ENCODE results near the gene CEL.

The CEL gene

GRCh38 chr9:133050142-133050541, 11.6 kb upstream of the CEL start:
- H3K9ac ChIP-seq (ENCODE audit: low read length) = peak overlapping the region; percentile 11
- H3K4me1 ChIP-seq (ENCODE audit: control insufficient read depth, insufficient read depth, low read length) = peaks cover 15% of the 10 kb centered on the region
- peaks cover 14% of the 10 kb centered on the region for H3K36me3 ChIP-seq (ENCODE audit: control insufficient read depth, insufficient read depth, low read length)
- H3K27me3 ChIP-seq (ENCODE audit: control insufficient read depth, insufficient read depth, low read length) = no peaks in the 10 kb centered on the region
- H3K4me3 ChIP-seq (ENCODE audit: low read length) = no peak overlapping the region
- no peaks in the 10 kb centered on the region for H3K9me3 ChIP-seq (ENCODE audit: control insufficient read depth, low read length)

- no peak overlapping the region for H3K4me3 ChIP-seq (ENCODE audit: low read length)
- no peaks in the 10 kb centered on the region for H3K9me3 ChIP-seq (ENCODE audit: control insufficient read depth, low read length)
- no peak overlapping the region for H3K9ac ChIP-seq (ENCODE audit: low read length)
- H3K27me3 ChIP-seq (ENCODE audit: control insufficient read depth, insufficient read depth, low read length) = no peaks in the 10 kb centered on the region
- peaks cover 20% of the 10 kb centered on the region for H3K36me3 ChIP-seq (ENCODE audit: control insufficient read depth, insufficient read depth, low read length)
- H3K4me1 ChIP-seq (ENCODE audit: control insufficient read depth, insufficient read depth, low read length) = peaks cover 15% of the 10 kb centered on the region
Measured at GRCh38 chr9:133050781-133051180, 11.0 kb upstream of the CEL start.

GRCh38 chr9:133051281-133051900, 10.4 kb upstream of the CEL start:
- H3K27me3 ChIP-seq (ENCODE audit: control insufficient read depth, insufficient read depth, low read length) = no peaks in the 10 kb centered on the region
- no peaks in the 10 kb centered on the region for H3K9me3 ChIP-seq (ENCODE audit: control insufficient read depth, low read length)
- H3K4me1 ChIP-seq (ENCODE audit: control insufficient read depth, insufficient read depth, low read length) = peaks cover 15% of the 10 kb centered on the region
- H3K9ac ChIP-seq (ENCODE audit: low read length) = no peak overlapping the region
- H3K4me3 ChIP-seq (ENCODE audit: low read length) = no peak overlapping the region
- H3K36me3 ChIP-seq (ENCODE audit: control insufficient read depth, insufficient read depth, low read length) = peaks cover 24% of the 10 kb centered on the region

DNA sequence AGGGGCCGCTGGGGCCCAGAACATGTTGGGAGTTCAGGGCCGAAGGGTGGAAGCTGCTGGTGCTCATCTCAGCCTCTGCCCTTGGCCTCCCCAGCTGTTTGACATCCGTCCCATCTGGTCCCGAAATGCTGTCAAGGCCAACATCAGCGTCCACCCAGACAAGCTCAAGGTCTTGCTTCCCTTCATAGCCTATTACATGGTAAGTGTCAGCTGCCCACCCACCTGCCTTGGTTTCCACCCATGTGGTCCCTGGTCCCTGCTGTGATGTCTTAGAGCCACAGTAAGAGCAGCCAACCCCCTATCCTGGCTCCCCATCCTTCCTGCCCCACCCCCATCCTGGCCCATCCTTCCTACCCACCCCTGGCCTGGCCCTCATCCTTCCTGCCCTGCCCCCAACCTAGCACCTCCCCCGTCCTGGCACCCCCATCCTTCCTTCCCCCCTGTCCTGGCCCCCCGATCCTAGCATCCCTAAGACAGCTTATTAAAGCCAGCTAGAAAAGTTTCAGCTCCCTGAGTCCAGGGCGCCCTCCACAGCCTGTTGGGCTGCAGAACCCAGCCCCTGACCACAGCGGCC, 9.7 kb upstream of the CEL start:
- no peak overlapping the region for H3K9ac ChIP-seq (ENCODE audit: low read length)
- no peaks in the 10 kb centered on the region for H3K27me3 ChIP-seq (ENCODE audit: control insufficient read depth, insufficient read depth, low read length)
- H3K4me1 ChIP-seq (ENCODE audit: control insufficient read depth, insufficient read depth, low read length) = peaks cover 15% of the 10 kb centered on the region
- no peak overlapping the region for H3K4me3 ChIP-seq (ENCODE audit: low read length)
- no peaks in the 10 kb centered on the region for H3K9me3 ChIP-seq (ENCODE audit: control insufficient read depth, low read length)
- H3K36me3 ChIP-seq (ENCODE audit: control insufficient read depth, insufficient read depth, low read length) = peaks cover 24% of the 10 kb centered on the region

GRCh38 chr9:133054194-133054890, 7.4 kb upstream of the CEL start:
- no peaks in the 10 kb centered on the region for H3K9me3 ChIP-seq (ENCODE audit: control insufficient read depth, low read length)
- H3K4me1 ChIP-seq (ENCODE audit: control insufficient read depth, insufficient read depth, low read length) = peaks cover 15% of the 10 kb centered on the region
- peaks cover 24% of the 10 kb centered on the region for H3K36me3 ChIP-seq (ENCODE audit: control insufficient read depth, insufficient read depth, low read length)
- H3K27me3 ChIP-seq (ENCODE audit: control insufficient read depth, insufficient read depth, low read length) = no peaks in the 10 kb centered on the region
- no peak overlapping the region for H3K9ac ChIP-seq (ENCODE audit: low read length)
- no peak overlapping the region for H3K4me3 ChIP-seq (ENCODE audit: low read length)

DNA sequence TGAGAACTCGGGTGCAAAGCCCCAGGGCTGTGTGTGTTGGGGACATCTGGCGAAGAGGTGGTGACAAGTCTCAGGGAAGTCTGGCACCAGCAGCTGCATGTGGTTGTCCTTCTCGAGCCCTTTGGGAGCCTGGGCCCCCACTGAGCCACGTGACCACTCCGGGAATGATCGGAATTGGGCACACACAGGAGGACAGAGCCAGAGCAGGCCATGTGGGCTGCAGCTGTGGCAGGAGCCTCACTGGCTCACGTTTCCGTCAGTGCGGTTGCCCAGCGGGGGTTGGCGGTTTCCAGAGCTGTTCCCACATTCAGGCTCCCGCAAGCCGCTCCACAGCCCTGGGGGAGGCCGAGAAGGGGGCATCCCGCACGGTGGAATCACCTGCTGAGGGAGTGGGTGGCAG, 6.8 kb upstream of the CEL start:
- Histone ChIP-seq H3K27me3 (ENCODE audit: control insufficient read depth, insufficient read depth, low read length) (no peaks in the 10 kb centered on the region), H3K4me3 (ENCODE audit: low read length) (no peak overlapping the region), H3K9me3 (ENCODE audit: control insufficient read depth, low read length) (no peaks in the 10 kb centered on the region), H3K36me3 (ENCODE audit: control insufficient read depth, insufficient read depth, low read length) (peaks cover 24% of the 10 kb centered on the region), H3K4me1 (ENCODE audit: control insufficient read depth, insufficient read depth, low read length) (peaks cover 14% of the 10 kb centered on the region), H3K9ac (ENCODE audit: low read length) (no peak overlapping the region)

DNA sequence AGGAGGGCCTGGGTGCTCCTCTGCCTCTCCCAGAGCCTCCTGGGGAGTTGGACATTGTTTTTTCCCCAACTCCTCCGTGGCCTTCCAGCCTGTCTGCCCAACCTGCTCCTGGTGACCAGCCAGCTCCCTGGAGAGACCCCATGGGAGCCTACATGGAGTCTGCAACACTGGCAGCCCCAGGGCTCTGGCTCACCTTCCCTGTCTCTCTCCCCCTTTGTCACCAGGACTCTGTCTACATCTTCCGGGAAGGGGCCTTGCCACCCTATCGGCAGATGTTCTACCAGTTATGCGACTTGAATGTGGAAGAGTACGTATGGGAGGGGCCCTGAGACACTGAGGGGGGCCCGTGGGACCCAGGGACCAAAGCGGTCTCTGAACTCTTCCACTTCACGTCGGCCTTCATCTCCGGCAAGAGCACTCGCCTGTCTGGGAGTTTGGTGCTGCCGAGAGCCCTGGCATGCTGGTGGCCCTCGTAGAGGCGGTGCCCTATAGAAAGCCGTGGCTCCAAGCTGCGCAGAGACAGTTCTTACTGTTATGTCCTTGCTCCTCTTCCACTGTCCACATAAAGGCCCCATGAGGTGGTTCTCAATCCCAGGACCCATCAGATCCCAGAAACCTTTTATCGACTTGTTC, 5.9 kb upstream of the CEL start:
- H3K4me1 ChIP-seq (ENCODE audit: control insufficient read depth, insufficient read depth, low read length) = peaks cover 4% of the 10 kb centered on the region
- no peak overlapping the region for H3K9ac ChIP-seq (ENCODE audit: low read length)
- H3K9me3 ChIP-seq (ENCODE audit: control insufficient read depth, low read length) = no peaks in the 10 kb centered on the region
- no peak overlapping the region for H3K4me3 ChIP-seq (ENCODE audit: low read length)
- H3K27me3 ChIP-seq (ENCODE audit: control insufficient read depth, insufficient read depth, low read length) = no peaks in the 10 kb centered on the region
- peaks cover 24% of the 10 kb centered on the region for H3K36me3 ChIP-seq (ENCODE audit: control insufficient read depth, insufficient read depth, low read length)

GRCh38 chr9:133056533-133056932, 5.2 kb upstream of the CEL start:
- no peak overlapping the region for H3K4me3 ChIP-seq (ENCODE audit: low read length)
- peaks cover 22% of the 10 kb centered on the region for H3K36me3 ChIP-seq (ENCODE audit: control insufficient read depth, insufficient read depth, low read length)
- H3K4me1 ChIP-seq (ENCODE audit: control insufficient read depth, insufficient read depth, low read length) = no peaks in the 10 kb centered on the region
- no peaks in the 10 kb centered on the region for H3K9me3 ChIP-seq (ENCODE audit: control insufficient read depth, low read length)
- no peaks in the 10 kb centered on the region for H3K27me3 ChIP-seq (ENCODE audit: control insufficient read depth, insufficient read depth, low read length)
- H3K9ac ChIP-seq (ENCODE audit: low read length) = no peak overlapping the region

DNA sequence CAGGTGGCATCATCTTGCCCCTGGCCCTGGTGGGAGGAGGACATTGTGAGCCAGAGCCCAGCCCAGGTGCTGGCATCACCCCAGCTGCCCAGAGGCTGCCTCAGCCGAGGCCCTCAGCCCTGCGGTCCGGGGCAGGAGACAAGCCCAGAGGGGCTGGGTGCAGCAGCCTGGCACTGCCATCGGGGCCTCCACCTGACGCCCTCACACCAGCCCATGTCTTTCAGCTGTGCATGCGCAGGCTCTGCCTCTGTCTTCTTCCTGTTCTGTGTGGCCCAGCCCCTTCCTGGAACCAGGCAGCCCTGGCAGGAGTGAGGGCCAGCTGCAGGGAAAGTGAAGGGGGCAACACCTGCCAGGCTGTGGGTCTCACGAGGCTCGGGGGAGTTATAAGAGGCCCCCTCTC, 4.8 kb upstream of the CEL start:
- H3K27me3 ChIP-seq (ENCODE audit: control insufficient read depth, insufficient read depth, low read length) = no peaks in the 10 kb centered on the region
- no peak overlapping the region for H3K4me3 ChIP-seq (ENCODE audit: low read length)
- H3K9me3 ChIP-seq (ENCODE audit: control insufficient read depth, low read length) = no peaks in the 10 kb centered on the region
- H3K9ac ChIP-seq (ENCODE audit: low read length) = no peak overlapping the region
- no peaks in the 10 kb centered on the region for H3K4me1 ChIP-seq (ENCODE audit: control insufficient read depth, insufficient read depth, low read length)
- H3K36me3 ChIP-seq (ENCODE audit: control insufficient read depth, insufficient read depth, low read length) = peaks cover 18% of the 10 kb centered on the region

DNA sequence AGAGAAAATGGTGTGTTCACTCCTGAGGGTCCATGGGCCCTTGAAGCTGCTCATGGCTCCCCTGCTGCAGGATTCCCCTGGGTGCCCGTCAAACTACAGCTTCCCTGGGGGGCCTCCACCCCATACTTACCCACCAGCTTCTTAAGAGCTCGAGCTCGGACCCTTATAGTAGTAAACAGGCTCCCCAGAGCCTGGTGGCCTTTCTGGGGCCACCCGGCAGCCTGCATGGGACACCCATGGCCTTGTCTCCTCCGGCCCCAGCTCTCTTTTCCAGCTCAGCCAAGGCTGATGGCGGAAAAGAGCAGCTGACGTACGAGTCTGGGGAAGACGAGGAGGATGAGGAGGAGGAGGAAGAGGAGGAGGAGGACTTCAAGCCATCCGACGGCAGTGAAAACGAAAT, 4.2 kb upstream of the CEL start:
- no peaks in the 10 kb centered on the region for H3K9me3 ChIP-seq (ENCODE audit: control insufficient read depth, low read length)
- H3K4me1 ChIP-seq (ENCODE audit: control insufficient read depth, insufficient read depth, low read length) = no peaks in the 10 kb centered on the region
- H3K36me3 ChIP-seq (ENCODE audit: control insufficient read depth, insufficient read depth, low read length) = peaks cover 17% of the 10 kb centered on the region

DNA sequence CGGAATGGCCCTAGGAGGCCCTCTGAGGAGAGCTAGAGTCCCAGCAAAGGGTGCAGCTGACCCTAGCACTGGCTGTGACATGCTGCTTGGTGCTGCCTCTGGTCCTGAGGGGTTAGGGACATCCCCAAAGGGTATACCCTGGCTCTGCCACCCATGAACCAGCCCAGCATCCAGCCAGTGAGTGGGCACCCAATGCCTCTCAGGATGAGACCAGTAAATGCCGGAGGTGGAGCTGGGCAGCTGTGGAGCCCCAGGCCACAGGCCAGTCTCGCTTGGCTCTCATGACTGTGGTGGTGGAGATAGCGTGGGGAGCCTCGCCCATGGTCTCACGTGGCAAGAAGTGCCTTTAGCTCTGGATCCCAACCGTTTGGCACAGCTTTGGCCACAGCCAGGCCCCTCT, 3.7 kb upstream of the CEL start:
- H3K36me3 ChIP-seq (ENCODE audit: control insufficient read depth, insufficient read depth, low read length) = peaks cover 17% of the 10 kb centered on the region
- no peaks in the 10 kb centered on the region for H3K4me1 ChIP-seq (ENCODE audit: control insufficient read depth, insufficient read depth, low read length)
- H3K4me3 ChIP-seq (ENCODE audit: low read length) = no peak overlapping the region

More for the DNA sequence above, 4.2 kb upstream of the CEL start:
- no peaks in the 10 kb centered on the region for H3K27me3 ChIP-seq (ENCODE audit: control insufficient read depth, insufficient read depth, low read length)
- H3K9ac ChIP-seq (ENCODE audit: low read length) = no peak overlapping the region
- H3K4me3 ChIP-seq (ENCODE audit: low read length) = no peak overlapping the region

More for the DNA sequence above, 3.7 kb upstream of the CEL start:
- no peak overlapping the region for H3K9ac ChIP-seq (ENCODE audit: low read length)
- no peaks in the 10 kb centered on the region for H3K27me3 ChIP-seq (ENCODE audit: control insufficient read depth, insufficient read depth, low read length)
- no peaks in the 10 kb centered on the region for H3K9me3 ChIP-seq (ENCODE audit: control insufficient read depth, low read length)
